Endothelial cell of umbilical vein (primary cell): Measurements from ENCODE around the gene FCMR. TPM values are rescaled to one million over a fixed set of nuclear protein-coding genes. Genes with fewer than 3 reads are reported as not detected.

ENCODE experiments used
- BruUV-seq: library from RNA; stranded (reverse); fragments of 400-500 nt; replicated peaks from 2 replicates; lab custom pipeline; 2021; lab: Mats Ljungman, UMichigan
- CTCF ChIA-PET: fragments of 300-600, 350-600 bp; sonication (Branson Sonifier 250); formaldehyde crosslinking; loops from one replicate; lab custom pipeline; 2021; ENCODE audit warnings: antibody characterized with exemption, inconsistent platforms; lab: Charles Lee
- POLR2A ChIA-PET: fragments of 300-600, 350-600 bp; sonication (Branson Sonifier 250); formaldehyde crosslinking; loops from one replicate; lab custom pipeline; 2021; ENCODE audit warnings: antibody characterized with exemption, inconsistent platforms; lab: Charles Lee
- DNase-seq: peaks from one replicate; pipeline ENCODE4 v3.0.0-alpha.2; 2011; ENCODE audit warnings: low read depth, low spot score
- FAIRE-seq: peaks from 2 replicates; lab custom pipeline; 2011; peaks lifted over from hg19 to GRCh38; lab: Jason Lieb, UNC
- H2AFZ ChIP-seq: 2 replicates; pipeline ENCODE4 v1.6.0; 2012; ENCODE audit warnings: low read depth, low read length, control low read depth, inconsistent platforms
- H3K27ac ChIP-seq: 2 replicates; pipeline ENCODE4 v1.5.1; 2011; ENCODE audit warnings: low read depth, mild to moderate bottlenecking, control low read depth, low read length, moderate library complexity; ENCODE audit not compliant: insufficient read depth
- H3K27me3 ChIP-seq, 2 experiments: 2 replicates each; pipeline versions ENCODE4 v1.6.0 to v1.6.1; 2011; ENCODE audit warnings: low read length in 2 of 2, mixed read lengths in 1 of 2; ENCODE audit not compliant: control insufficient read depth in 2 of 2, insufficient read depth in 2 of 2
- H3K36me3 ChIP-seq, 2 experiments: 2 replicates in 1 of 2; 3 replicates in 1 of 2; pipeline ENCODE4 v1.5.1; 2011; ENCODE audit warnings: low read length in 2 of 2, mild to moderate bottlenecking in 1 of 2, moderate library complexity in 1 of 2; ENCODE audit not compliant: control insufficient read depth in 2 of 2, insufficient read depth in 2 of 2; ENCODE audit errors: extremely low read depth in 1 of 2
- H3K4me1 ChIP-seq: 3 replicates; pipeline ENCODE4 v1.5.1; 2011; ENCODE audit warnings: mild to moderate bottlenecking, low read length; ENCODE audit not compliant: control insufficient read depth, insufficient read depth; ENCODE audit errors: extremely low read depth
- H3K4me2 ChIP-seq: 2 replicates; pipeline ENCODE4 v1.6.1; 2011; ENCODE audit warnings: low read length, control low read depth, mixed read lengths; ENCODE audit not compliant: insufficient read depth
- H3K4me3 ChIP-seq, 3 experiments: fragments of 200-600 bp in 1 of 3; sonication (generic), shearing (Covaris generic) in 1 of 3; replicated peaks in 1 of 3; 2 replicates each; pipeline ENCODE4 v1.5.1; 2011 to 2016; ENCODE audit warnings: control low read depth in 3 of 3, low read length in 3 of 3, mild to moderate bottlenecking in 2 of 3, inconsistent platforms in 1 of 3, low read depth in 1 of 3, moderate library complexity in 1 of 3; ENCODE audit not compliant: insufficient read depth in 1 of 3
- H3K79me2 ChIP-seq: 2 replicates; pipeline ENCODE4 v1.6.0; 2012; ENCODE audit warnings: low read length, inconsistent platforms; ENCODE audit not compliant: control insufficient read depth, insufficient read depth
- H3K9ac ChIP-seq: replicated peaks from 2 replicates; pipeline ENCODE3; 2011; ENCODE audit warnings: low read length, control low read depth; ENCODE audit not compliant: insufficient read depth; ENCODE audit errors: extremely low read depth
- H3K9me1 ChIP-seq: replicated peaks from 3 replicates; pipeline ENCODE4 v1.6.0; 2011; ENCODE audit warnings: mild to moderate bottlenecking, low read length; ENCODE audit not compliant: control insufficient read depth, insufficient read depth; ENCODE audit errors: extremely low read depth
- H3K9me3 ChIP-seq: replicated peaks from 2 replicates; pipeline ENCODE4 v1.5.1; 2012; ENCODE audit warnings: low read length, inconsistent platforms; ENCODE audit not compliant: control insufficient read depth, insufficient read depth
- H4K20me1 ChIP-seq: replicated peaks from 2 replicates; pipeline ENCODE3; 2011; ENCODE audit warnings: mild to moderate bottlenecking, low read length; ENCODE audit not compliant: control insufficient read depth, insufficient read depth; ENCODE audit errors: extremely low read depth
- EZH2 ChIP-seq: IDR thresholded peaks from 2 replicates; pipeline ENCODE4 v1.6.1; 2012; ENCODE audit warnings: borderline replicate concordance, low read depth, mild to moderate bottlenecking, moderate library complexity, low read length, inconsistent platforms; ENCODE audit not compliant: severe bottlenecking
- FOS ChIP-seq: IDR thresholded peaks from 2 replicates; pipeline ENCODE4 v1.6.1; 2011; ENCODE audit warnings: mild to moderate bottlenecking, low read length, moderate library complexity, borderline replicate concordance; ENCODE audit not compliant: insufficient read depth
- GATA2 ChIP-seq: IDR thresholded peaks from 2 replicates; pipeline ENCODE4 v1.7.0; 2011; ENCODE audit warnings: low read depth, mild to moderate bottlenecking, moderate library complexity, mixed read lengths, low read length; ENCODE audit not compliant: insufficient read length, insufficient read depth
- JUN ChIP-seq: IDR thresholded peaks from 2 replicates; pipeline ENCODE4 v1.6.1; 2011; ENCODE audit warnings: borderline replicate concordance, low read depth; ENCODE audit not compliant: insufficient read length, insufficient read depth
- POLR2A ChIP-seq: IDR thresholded peaks from 2 replicates; pipeline ENCODE4 v1.6.1; 2012; ENCODE audit warnings: low read depth, mild to moderate bottlenecking, control low read depth, low read length
- POLR2AphosphoS5 ChIP-seq: IDR thresholded peaks from 2 replicates; pipeline ENCODE4 v1.6.1; 2012; ENCODE audit warnings: low read depth, mild to moderate bottlenecking, control low read depth, low read length, moderate library complexity; ENCODE audit not compliant: insufficient read depth
- dilution Hi-C: fragments of 300-500 bp; cut with MboI; formaldehyde crosslinking; loops from one replicate; pipeline ENCODE4 v1.15.0; 2019; ENCODE audit warnings: low sequenced_read_pairs; ENCODE audit not compliant: extremely low pct_ligation_motif_present
- intact Hi-C: fragments of 100-400 bp; cut with micrococcal nuclease; formaldehyde crosslinking; loops from one replicate; pipeline ENCODE4 v1.10.0; 2022
- polyA plus RNA-seq, 4 experiments: library from polyadenylated mRNA; depleted of rRNA in 3 of 4; stranded (reverse) in 3 of 4; unstranded in 1 of 4; fragments of >200 nt; gene quantifications; 2 replicates each; pipeline versions ENCODE4 v1.2.1 to v1.2.3, GENCODE V29; 2011 to 2012; ENCODE audit warnings: missing spikeins in 1 of 4
- total RNA-seq: library from RNA; stranded (reverse); gene quantifications from 2 replicates; pipeline ENCODE4 v1.2.3, GENCODE V29; 2021
- TF ChIP-seq, protein P1 (sequence below): IDR thresholded peaks from 2 replicates; pipeline ENCODE4 v1.6.1; 2011; ENCODE audit not compliant: insufficient read depth, insufficient read length
- TF ChIP-seq, protein P2 (sequence below), 2 donors: IDR thresholded peaks; 1 replicate in 1 of 2; 2 replicates in 1 of 2; pipeline ENCODE4 v1.5.1; 2011; ENCODE audit warnings: low read length in 2 of 2, mild to moderate bottlenecking in 2 of 2, moderate library complexity in 2 of 2, control low read depth in 1 of 2, inconsistent platforms in 1 of 2, low read depth in 1 of 2; ENCODE audit not compliant: insufficient read depth in 1 of 2; ENCODE audit errors: extremely low read depth in 1 of 2

Gene FCMR
- total and polyA plus RNA-seq, 2 donors (not counting 3 experiments of a cell fraction or from before 2014, with no cell fraction given) = not detected

DNA sequence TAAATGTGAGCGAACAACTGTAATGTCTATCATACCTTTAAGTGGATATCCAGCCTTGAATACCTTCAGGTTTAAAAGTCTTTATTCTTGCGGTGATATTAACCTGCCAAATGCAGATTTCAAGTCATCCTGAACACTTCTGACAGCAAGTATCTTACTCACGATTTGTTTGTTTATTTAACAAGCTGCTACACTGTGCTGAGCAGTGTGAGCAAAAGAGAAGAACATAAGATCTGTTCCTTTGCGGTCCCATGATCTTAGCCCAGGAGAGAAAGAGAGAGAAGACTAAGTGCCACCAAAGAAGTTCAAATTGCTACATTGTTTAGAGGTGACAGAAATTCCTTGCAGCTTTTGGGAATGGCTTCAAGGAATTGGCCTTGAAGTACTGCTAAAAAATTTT is 34.0 kb downstream of the FCMR start:
- ChIA-PET POLR2A (no interaction called here), CTCF (interaction anchor here (1.7 kb wide), 1 partner anchor 22 kb away, joined by 3 read pairs; the partner anchor contains the start of gene IL20)
- no peak overlapping the region for H2AFZ ChIP-seq
- TF ChIP-seq, protein P1, sequence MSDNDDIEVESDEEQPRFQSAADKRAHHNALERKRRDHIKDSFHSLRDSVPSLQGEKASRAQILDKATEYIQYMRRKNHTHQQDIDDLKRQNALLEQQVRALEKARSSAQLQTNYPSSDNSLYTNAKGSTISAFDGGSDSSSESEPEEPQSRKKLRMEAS = no peak
- no peak for TF ChIP-seq JUN
- no peak for TF ChIP-seq GATA2
- TF ChIP-seq, protein P2, sequence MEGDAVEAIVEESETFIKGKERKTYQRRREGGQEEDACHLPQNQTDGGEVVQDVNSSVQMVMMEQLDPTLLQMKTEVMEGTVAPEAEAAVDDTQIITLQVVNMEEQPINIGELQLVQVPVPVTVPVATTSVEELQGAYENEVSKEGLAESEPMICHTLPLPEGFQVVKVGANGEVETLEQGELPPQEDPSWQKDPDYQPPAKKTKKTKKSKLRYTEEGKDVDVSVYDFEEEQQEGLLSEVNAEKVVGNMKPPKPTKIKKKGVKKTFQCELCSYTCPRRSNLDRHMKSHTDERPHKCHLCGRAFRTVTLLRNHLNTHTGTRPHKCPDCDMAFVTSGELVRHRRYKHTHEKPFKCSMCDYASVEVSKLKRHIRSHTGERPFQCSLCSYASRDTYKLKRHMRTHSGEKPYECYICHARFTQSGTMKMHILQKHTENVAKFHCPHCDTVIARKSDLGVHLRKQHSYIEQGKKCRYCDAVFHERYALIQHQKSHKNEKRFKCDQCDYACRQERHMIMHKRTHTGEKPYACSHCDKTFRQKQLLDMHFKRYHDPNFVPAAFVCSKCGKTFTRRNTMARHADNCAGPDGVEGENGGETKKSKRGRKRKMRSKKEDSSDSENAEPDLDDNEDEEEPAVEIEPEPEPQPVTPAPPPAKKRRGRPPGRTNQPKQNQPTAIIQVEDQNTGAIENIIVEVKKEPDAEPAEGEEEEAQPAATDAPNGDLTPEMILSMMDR (IDR thresholded peaks at IDR 0.05; ENCODE audit: extremely low read depth in 1 of 2, insufficient read depth in 1 of 2, low read depth in 1 of 2, low read length in 2 of 2) = no peak
- no peak for TF ChIP-seq POLR2AphosphoS5
- no peak for TF ChIP-seq EZH2
- TF ChIP-seq FOS = no peak
- no peak for TF ChIP-seq POLR2A
- H3K9ac ChIP-seq = no peak overlapping the region
- H3K79me2 ChIP-seq = no peaks in the 10 kb centered on the region
- no peaks in the 10 kb centered on the region for H4K20me1 ChIP-seq
- no peak overlapping the region for H3K4me2 ChIP-seq
- BruUV-seq = no TSS peak
- DNase-seq (no peak), FAIRE-seq (no peak)
- no peaks in the 10 kb centered on the region for H3K9me1 ChIP-seq
- no peak overlapping the region for H3K4me3 ChIP-seq
- no peaks in the 10 kb centered on the region for H3K36me3 ChIP-seq
- no peak overlapping the region for H3K27ac ChIP-seq
- dilution Hi-C loops = no loop called here
- H3K9me3 ChIP-seq = no peaks in the 10 kb centered on the region
- no peaks in the 10 kb centered on the region for H3K4me1 ChIP-seq
- H3K27me3 ChIP-seq = peaks cover 6 to 8% of the 10 kb centered on the region in 2 experiments
- intact Hi-C loops = no loop called here
